SK-N-SH (cell line): ENCODE data around the gene POGLUT3. TPM values are rescaled to one million over a fixed set of nuclear protein-coding genes. Genes with fewer than 3 reads are reported as not detected.

Source experiments
- CTCF ChIA-PET: fragments of 300-600, 350-600 bp; formaldehyde crosslinking; extraction: SDS; loops from one replicate; lab custom pipeline; 2021; lab: Yijun Ruan, JAX
- POLR2A ChIA-PET: fragments of 350-600 bp; sonication (Branson Sonifier 250); formaldehyde crosslinking; extraction: SDS; loops from one replicate; lab custom pipeline; 2020; ENCODE audit warnings: antibody characterized with exemption, inconsistent platforms; lab: Yijun Ruan, JAX
- DNase-seq: peaks from one replicate; pipeline ENCODE4 v3.0.0; 2012
- H2AFZ ChIP-seq: fragments of 200-600 bp; sonication (generic); 2 replicates; pipeline ENCODE4 v1.8.1; 2016; ENCODE audit warnings: antibody characterized with exemption, mild to moderate bottlenecking, low read depth
- H3F3A ChIP-seq: fragments of 200-600 bp; sonication (generic); replicated peaks from 2 replicates; pipeline ENCODE3; 2016; ENCODE audit warnings: antibody characterized with exemption, mild to moderate bottlenecking; ENCODE audit not compliant: insufficient read depth
- H3K27ac ChIP-seq, 2 experiments: fragments of 200-500 bp in 1 of 2; fragments of 200-600 bp in 1 of 2; sonication (Bioruptor generic) in 1 of 2; sonication (generic), shearing (Covaris generic) in 1 of 2; 2 replicates each; pipeline versions ENCODE4 v1.5.1 to v1.6.1; 2014 to 2016; ENCODE audit warnings: low read depth in 2 of 2, inconsistent platforms in 1 of 2, low read length in 1 of 2, mild to moderate bottlenecking in 1 of 2, mixed read lengths in 1 of 2
- H3K27me3 ChIP-seq: fragments of 200-600 bp; sonication (generic), shearing (Covaris generic); 2 replicates; pipeline ENCODE4 v1.6.1; 2016; ENCODE audit warnings: mixed run types; ENCODE audit not compliant: insufficient read depth
- H3K36me3 ChIP-seq, 2 experiments: fragments of 200-500 bp in 1 of 2; fragments of 200-600 bp in 1 of 2; sonication (Bioruptor generic) in 1 of 2; sonication (generic) in 1 of 2; replicated peaks in 1 of 2; 2 replicates each; pipeline versions ENCODE3 to v1.5.1; 2014 to 2016; ENCODE audit warnings: low read length in 1 of 2, mild to moderate bottlenecking in 1 of 2; ENCODE audit not compliant: insufficient read depth in 2 of 2, control insufficient read depth in 1 of 2
- H3K4me1 ChIP-seq, 2 experiments: fragments of 200-500 bp in 1 of 2; fragments of 200-600 bp in 1 of 2; sonication (Bioruptor generic) in 1 of 2; sonication (generic), shearing (Covaris generic) in 1 of 2; 2 replicates each; pipeline versions ENCODE4 v1.5.1 to v1.6.1; 2014 to 2016; ENCODE audit warnings: low read depth in 1 of 2, low read length in 1 of 2, mixed run types in 1 of 2; ENCODE audit not compliant: insufficient read depth in 2 of 2, control insufficient read depth in 1 of 2
- H3K4me2 ChIP-seq: fragments of 200-600 bp; sonication (generic), shearing (Covaris generic); 2 replicates; pipeline ENCODE4 v1.6.1; 2017; ENCODE audit warnings: mixed run types
- H3K4me3 ChIP-seq, 2 experiments: fragments of 200-500 bp in 1 of 2; fragments of 200-600 bp in 1 of 2; sonication (Bioruptor generic) in 1 of 2; sonication (generic), shearing (Covaris generic) in 1 of 2; 2 replicates each; pipeline versions ENCODE4 v1.5.1 to v1.8.1; 2014 to 2016; ENCODE audit warnings: low read depth in 2 of 2, inconsistent platforms in 1 of 2, low read length in 1 of 2, mild to moderate bottlenecking in 1 of 2, mixed read lengths in 1 of 2, moderate library complexity in 1 of 2
- H3K79me2 ChIP-seq: fragments of 200-600 bp; sonication (generic); 2 replicates; pipeline ENCODE4 v1.8.1; 2017; ENCODE audit warnings: mild to moderate bottlenecking; ENCODE audit not compliant: insufficient read depth
- H3K9ac ChIP-seq: fragments of 200-600 bp; sonication (generic); 2 replicates; pipeline ENCODE4 v1.6.1; 2017; ENCODE audit warnings: mixed run types
- H3K9me2 ChIP-seq: fragments of 200-600 bp; sonication (generic); 2 replicates; pipeline ENCODE4 v1.6.1; 2017; ENCODE audit warnings: mixed run types
- H3K9me3 ChIP-seq: fragments of 200-600 bp; sonication (generic); 2 replicates; pipeline ENCODE4 v1.6.1; 2017; ENCODE audit warnings: mixed run types, mild to moderate bottlenecking, moderate library complexity
- H4K20me1 ChIP-seq: fragments of 200-600 bp; sonication (generic); 2 replicates; pipeline ENCODE4 v1.6.1; 2017; ENCODE audit warnings: mild to moderate bottlenecking, mixed run types; ENCODE audit not compliant: insufficient read depth
- CHD2 ChIP-seq: fragments of 150-350 bp; IDR thresholded peaks from 2 replicates; pipeline ENCODE4 v1.6.1; 2018; ENCODE audit warnings: low read length; ENCODE audit not compliant: partially characterized antibody
- EZH2phosphoT487 ChIP-seq: fragments of 200-600 bp; sonication (generic); IDR thresholded peaks from 2 replicates; pipeline ENCODE4 v1.6.1; 2017; ENCODE audit warnings: low read depth, mixed run types, mild to moderate bottlenecking, antibody characterized with exemption, moderate library complexity, borderline replicate concordance
- FOXJ3 ChIP-seq: sonication (generic); formaldehyde crosslinking; IDR thresholded peaks from 2 replicates; pipeline ENCODE4 v1.5.1; 2020; ENCODE audit warnings: mild to moderate bottlenecking, missing genetic modification reagents
- FOXM1 ChIP-seq: IDR thresholded peaks from 2 replicates; pipeline ENCODE4 v1.4.0; 2012; ENCODE audit warnings: low read depth, mild to moderate bottlenecking
- GABPA ChIP-seq: IDR thresholded peaks from 2 replicates; pipeline ENCODE4 v1.4.0; 2012; ENCODE audit warnings: low read depth, mild to moderate bottlenecking
- IRF3 ChIP-seq: fragments of 150-350 bp; IDR thresholded peaks from 2 replicates; pipeline ENCODE4 v1.6.1; 2016; ENCODE audit warnings: mild to moderate bottlenecking, low read depth, low read length
- JUND ChIP-seq: IDR thresholded peaks from 2 replicates; pipeline ENCODE4 v1.4.0; 2012
- MAX ChIP-seq: IDR thresholded peaks from 2 replicates; pipeline ENCODE4 v1.4.0; 2012; ENCODE audit warnings: low read depth
- MEF2A ChIP-seq: IDR thresholded peaks from 2 replicates; pipeline ENCODE4 v1.4.0; 2012; ENCODE audit warnings: low read depth, borderline replicate concordance
- POLR2AphosphoS5 ChIP-seq: IDR thresholded peaks from 2 replicates; pipeline ENCODE4 v1.6.1; 2012; ENCODE audit warnings: low read depth, low read length
- RAD21 ChIP-seq: IDR thresholded peaks from 2 replicates; pipeline ENCODE4 v1.6.1; 2012; ENCODE audit warnings: mild to moderate bottlenecking, low read length
- RCOR1 ChIP-seq: fragments of 150-350 bp; IDR thresholded peaks from 2 replicates; pipeline ENCODE4 v1.6.1; 2017; ENCODE audit warnings: antibody characterized with exemption, low read length
- RFX5 ChIP-seq: IDR thresholded peaks from 2 replicates; pipeline ENCODE4 v1.6.1; 2012; ENCODE audit warnings: mild to moderate bottlenecking, improper control_type of control experiment, low read length
- SMC3 ChIP-seq: IDR thresholded peaks from 2 replicates; pipeline ENCODE4 v1.6.1; 2012; ENCODE audit warnings: low read depth, low read length, improper control_type of control experiment
- USF2 ChIP-seq: fragments of 150-350 bp; IDR thresholded peaks from 2 replicates; pipeline ENCODE4 v1.6.1; 2017; ENCODE audit warnings: antibody characterized with exemption, low read length, low read depth, borderline replicate concordance
- YY1 ChIP-seq: IDR thresholded peaks from 2 replicates; pipeline ENCODE4 v1.4.0; 2012; ENCODE audit warnings: low read depth, mild to moderate bottlenecking
- ZBTB33 ChIP-seq: IDR thresholded peaks from 2 replicates; pipeline ENCODE4 v1.4.0; 2012; ENCODE audit warnings: low read depth, borderline replicate concordance
- WGBS: methylation state at CpG from one replicate; pipeline ENCODE4 v1.1.6; 2017; ENCODE audit warnings: low lambda C conversion rate; 5-methylcytosine and 5-hydroxymethylcytosine counted together
- polyA plus RNA-seq, 3 experiments: library from polyadenylated mRNA; depleted of rRNA; stranded (reverse); fragments of >200 nt; gene quantifications; 2 replicates each; pipeline ENCODE4 v1.2.3, GENCODE V29; 2012
- TF ChIP-seq, protein P1 (sequence below): IDR thresholded peaks from 2 replicates; pipeline ENCODE4 v1.6.1; 2012; ENCODE audit warnings: mild to moderate bottlenecking, low read depth, low read length, moderate library complexity
- TF ChIP-seq, protein P2 (sequence below): IDR thresholded peaks from 2 replicates; pipeline ENCODE4 v1.4.0; 2012; ENCODE audit warnings: low read depth, borderline replicate concordance
- TF ChIP-seq, protein P3 (sequence below): IDR thresholded peaks from 2 replicates; pipeline ENCODE4; 2012

POGLUT3 gene
- polyA plus RNA-seq, 1 of the 3 experiments (the other 2 are of a cell fraction), result 26.3 TPM

DNA sequence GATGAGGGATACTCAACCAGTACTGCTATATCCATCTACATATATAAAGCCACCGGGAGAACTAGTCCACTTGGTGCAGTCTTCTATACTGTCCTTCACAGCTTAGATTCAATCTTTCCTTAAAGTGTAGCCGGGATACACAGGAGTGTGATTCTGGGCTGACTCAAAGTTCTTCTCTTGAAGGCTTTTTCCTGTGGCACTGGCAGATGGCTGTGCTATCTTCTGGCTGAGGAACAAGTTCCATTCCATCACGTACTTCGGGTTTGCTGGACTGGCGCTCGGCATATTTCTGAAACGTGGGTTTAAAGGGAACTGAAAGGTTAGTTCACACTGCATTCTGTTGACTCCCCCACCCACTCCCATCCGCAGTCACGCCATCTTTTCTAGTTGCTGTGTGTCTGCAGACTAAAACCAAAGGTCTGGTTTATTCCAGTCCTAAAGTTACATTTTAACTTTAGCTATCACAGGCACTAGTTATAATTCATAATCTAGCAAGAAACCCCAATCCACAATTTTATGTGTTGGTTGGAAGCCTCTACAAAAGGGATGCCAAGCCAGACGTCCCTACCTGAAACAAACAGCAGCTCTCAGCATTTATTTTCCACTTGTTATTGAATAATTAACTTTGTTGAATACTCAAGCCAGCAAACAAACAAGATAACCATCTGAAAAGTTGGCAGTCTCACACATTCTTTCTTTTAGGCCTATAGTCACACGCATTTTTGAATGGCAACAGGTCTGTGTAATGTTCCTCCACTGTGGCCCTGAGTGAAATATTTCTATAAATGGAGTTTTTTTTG lies 23.3 kb downstream of the POGLUT3 start:
- H3F3A ChIP-seq, result peaks cover 5% of the 10 kb centered on the region
- no peak overlapping the region for H3K9ac ChIP-seq
- POLR2A ChIA-PET, result no interaction called here
- no peak for TF ChIP-seq RAD21
- no peak for TF ChIP-seq MEF2A
- TF ChIP-seq, protein P1, sequence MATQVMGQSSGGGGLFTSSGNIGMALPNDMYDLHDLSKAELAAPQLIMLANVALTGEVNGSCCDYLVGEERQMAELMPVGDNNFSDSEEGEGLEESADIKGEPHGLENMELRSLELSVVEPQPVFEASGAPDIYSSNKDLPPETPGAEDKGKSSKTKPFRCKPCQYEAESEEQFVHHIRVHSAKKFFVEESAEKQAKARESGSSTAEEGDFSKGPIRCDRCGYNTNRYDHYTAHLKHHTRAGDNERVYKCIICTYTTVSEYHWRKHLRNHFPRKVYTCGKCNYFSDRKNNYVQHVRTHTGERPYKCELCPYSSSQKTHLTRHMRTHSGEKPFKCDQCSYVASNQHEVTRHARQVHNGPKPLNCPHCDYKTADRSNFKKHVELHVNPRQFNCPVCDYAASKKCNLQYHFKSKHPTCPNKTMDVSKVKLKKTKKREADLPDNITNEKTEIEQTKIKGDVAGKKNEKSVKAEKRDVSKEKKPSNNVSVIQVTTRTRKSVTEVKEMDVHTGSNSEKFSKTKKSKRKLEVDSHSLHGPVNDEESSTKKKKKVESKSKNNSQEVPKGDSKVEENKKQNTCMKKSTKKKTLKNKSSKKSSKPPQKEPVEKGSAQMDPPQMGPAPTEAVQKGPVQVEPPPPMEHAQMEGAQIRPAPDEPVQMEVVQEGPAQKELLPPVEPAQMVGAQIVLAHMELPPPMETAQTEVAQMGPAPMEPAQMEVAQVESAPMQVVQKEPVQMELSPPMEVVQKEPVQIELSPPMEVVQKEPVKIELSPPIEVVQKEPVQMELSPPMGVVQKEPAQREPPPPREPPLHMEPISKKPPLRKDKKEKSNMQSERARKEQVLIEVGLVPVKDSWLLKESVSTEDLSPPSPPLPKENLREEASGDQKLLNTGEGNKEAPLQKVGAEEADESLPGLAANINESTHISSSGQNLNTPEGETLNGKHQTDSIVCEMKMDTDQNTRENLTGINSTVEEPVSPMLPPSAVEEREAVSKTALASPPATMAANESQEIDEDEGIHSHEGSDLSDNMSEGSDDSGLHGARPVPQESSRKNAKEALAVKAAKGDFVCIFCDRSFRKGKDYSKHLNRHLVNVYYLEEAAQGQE, result no peak
- TF ChIP-seq, protein P2, sequence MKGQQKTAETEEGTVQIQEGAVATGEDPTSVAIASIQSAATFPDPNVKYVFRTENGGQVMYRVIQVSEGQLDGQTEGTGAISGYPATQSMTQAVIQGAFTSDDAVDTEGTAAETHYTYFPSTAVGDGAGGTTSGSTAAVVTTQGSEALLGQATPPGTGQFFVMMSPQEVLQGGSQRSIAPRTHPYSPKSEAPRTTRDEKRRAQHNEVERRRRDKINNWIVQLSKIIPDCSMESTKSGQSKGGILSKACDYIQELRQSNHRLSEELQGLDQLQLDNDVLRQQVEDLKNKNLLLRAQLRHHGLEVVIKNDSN, result no peak
- TF ChIP-seq USF2, result no peak
- no peak for TF ChIP-seq IRF3
- no peak for TF ChIP-seq FOXJ3
- no peak for TF ChIP-seq RCOR1
- no peak for TF ChIP-seq CHD2
- no peak for TF ChIP-seq SMC3
- no peak for TF ChIP-seq EZH2phosphoT487
- no peak for TF ChIP-seq YY1
- TF ChIP-seq POLR2AphosphoS5, result no peak
- TF ChIP-seq GABPA, result no peak
- TF ChIP-seq FOXM1, result no peak
- TF ChIP-seq, protein P3, sequence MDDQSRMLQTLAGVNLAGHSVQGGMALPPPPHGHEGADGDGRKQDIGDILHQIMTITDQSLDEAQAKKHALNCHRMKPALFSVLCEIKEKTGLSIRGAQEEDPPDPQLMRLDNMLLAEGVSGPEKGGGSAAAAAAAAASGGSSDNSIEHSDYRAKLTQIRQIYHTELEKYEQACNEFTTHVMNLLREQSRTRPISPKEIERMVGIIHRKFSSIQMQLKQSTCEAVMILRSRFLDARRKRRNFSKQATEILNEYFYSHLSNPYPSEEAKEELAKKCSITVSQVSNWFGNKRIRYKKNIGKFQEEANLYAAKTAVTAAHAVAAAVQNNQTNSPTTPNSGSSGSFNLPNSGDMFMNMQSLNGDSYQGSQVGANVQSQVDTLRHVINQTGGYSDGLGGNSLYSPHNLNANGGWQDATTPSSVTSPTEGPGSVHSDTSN, result no peak
- TF ChIP-seq ZBTB33, result no peak
- no peak for TF ChIP-seq JUND
- TF ChIP-seq MAX, result no peak
- TF ChIP-seq RFX5, result no peak
- TF ChIP-seq, all 33 proteins: peak for 0
- Histone ChIP-seq H3K9me2 (no peaks in the 10 kb centered on the region), H3K27me3 (no peaks in the 10 kb centered on the region), H3K79me2 (no peaks in the 10 kb centered on the region), H2AFZ (no peak overlapping the region), H3K4me3 (no peak overlapping the region), H3K9me3 (no peaks in the 10 kb centered on the region), H3K27ac (no peak overlapping the region), H3K36me3 (peaks cover 35 to 41% of the 10 kb centered on the region in 2 experiments), H3K4me2 (no peak overlapping the region), H3K4me1 (no peaks in the 10 kb centered on the region), H4K20me1 (no peaks in the 10 kb centered on the region)
- WGBS, result 91% methylated on average over 11 of the region's 11 CpGs
- DNase-seq, result no peak
- CTCF ChIA-PET, result no interaction called here
